DOHH2 (cell line): ENCODE measurements around the gene KRTAP10-3.

Experiments used
- H3F3A ChIP-seq: fragments of 200-600 bp; sonication (generic), shearing (Covaris generic); 2 replicates; pipeline ENCODE4 v1.6.0; 2016; ENCODE audit warnings: antibody characterized with exemption, mild to moderate bottlenecking; ENCODE audit not compliant: control insufficient read depth, insufficient read depth
- H3K27ac ChIP-seq: fragments of 200-600 bp; sonication (generic); 2 replicates; pipeline ENCODE4 v1.5.1; 2014; ENCODE audit warnings: low read depth, mild to moderate bottlenecking, low read length, moderate library complexity
- H3K27me3 ChIP-seq: fragments of 200-600 bp; sonication (generic); 2 replicates; pipeline ENCODE4 v1.6.1; 2014; ENCODE audit warnings: mild to moderate bottlenecking, low read length, mixed read lengths; ENCODE audit not compliant: control insufficient read depth
- H3K36me3 ChIP-seq: fragments of 200-600 bp; sonication (generic); 2 replicates; pipeline ENCODE4 v1.6.1; 2014; ENCODE audit warnings: mild to moderate bottlenecking, low read length, moderate library complexity, mixed read lengths; ENCODE audit not compliant: control insufficient read depth
- H3K4me1 ChIP-seq: fragments of 200-600 bp; sonication (generic); 2 replicates; pipeline ENCODE4 v1.6.1; 2014; ENCODE audit warnings: mild to moderate bottlenecking, low read length, mixed read lengths; ENCODE audit not compliant: control insufficient read depth
- H3K4me2 ChIP-seq: fragments of 200-600 bp; sonication (generic); 2 replicates; pipeline ENCODE4 v1.6.0; 2014; ENCODE audit warnings: mild to moderate bottlenecking, low read length, moderate library complexity
- H3K4me3 ChIP-seq: fragments of 200-600 bp; sonication (generic); 2 replicates; pipeline ENCODE4 v1.5.1; 2014; ENCODE audit warnings: mild to moderate bottlenecking, low read length, mixed read lengths
- H3K79me2 ChIP-seq: fragments of 200-600 bp; sonication (generic); 2 replicates; pipeline ENCODE4 v1.6.1; 2014; ENCODE audit warnings: mild to moderate bottlenecking, low read length, mixed read lengths; ENCODE audit not compliant: control insufficient read depth
- H3K9me2 ChIP-seq: fragments of 200-600 bp; sonication (generic); replicated peaks from 2 replicates; pipeline ENCODE4 v1.6.1; 2014; ENCODE audit warnings: mild to moderate bottlenecking, low read length, mixed read lengths; ENCODE audit not compliant: control insufficient read depth
- H3K9me3 ChIP-seq: fragments of 200-600 bp; sonication (generic); 2 replicates; pipeline ENCODE4 v1.6.1; 2014; ENCODE audit warnings: antibody characterized with exemption, low read length, mixed read lengths; ENCODE audit not compliant: control insufficient read depth, insufficient read depth
- H4K20me1 ChIP-seq: fragments of 200-600 bp; sonication (generic); 2 replicates; pipeline ENCODE4 v1.6.0; 2014; ENCODE audit warnings: low read depth, mild to moderate bottlenecking, antibody characterized with exemption, low read length, moderate library complexity; ENCODE audit not compliant: control insufficient read depth, insufficient read depth
- EZH2phosphoT487 ChIP-seq: fragments of 200-600 bp; sonication (generic); IDR thresholded peaks from 2 replicates; pipeline ENCODE4 v1.6.1; 2017; ENCODE audit warnings: borderline replicate concordance, mild to moderate bottlenecking, antibody characterized with exemption, low read length, moderate library complexity, mixed read lengths
- TF ChIP-seq, protein P1 (sequence below): fragments of 200-600 bp; sonication (generic); IDR thresholded peaks from one replicate; pipeline ENCODE4 v1.5.1; 2014; ENCODE audit warnings: antibody characterized with exemption, mild to moderate bottlenecking, low read depth, low read length; ENCODE audit not compliant: poor library complexity, severe bottlenecking

KRTAP10-3 gene

DNA sequence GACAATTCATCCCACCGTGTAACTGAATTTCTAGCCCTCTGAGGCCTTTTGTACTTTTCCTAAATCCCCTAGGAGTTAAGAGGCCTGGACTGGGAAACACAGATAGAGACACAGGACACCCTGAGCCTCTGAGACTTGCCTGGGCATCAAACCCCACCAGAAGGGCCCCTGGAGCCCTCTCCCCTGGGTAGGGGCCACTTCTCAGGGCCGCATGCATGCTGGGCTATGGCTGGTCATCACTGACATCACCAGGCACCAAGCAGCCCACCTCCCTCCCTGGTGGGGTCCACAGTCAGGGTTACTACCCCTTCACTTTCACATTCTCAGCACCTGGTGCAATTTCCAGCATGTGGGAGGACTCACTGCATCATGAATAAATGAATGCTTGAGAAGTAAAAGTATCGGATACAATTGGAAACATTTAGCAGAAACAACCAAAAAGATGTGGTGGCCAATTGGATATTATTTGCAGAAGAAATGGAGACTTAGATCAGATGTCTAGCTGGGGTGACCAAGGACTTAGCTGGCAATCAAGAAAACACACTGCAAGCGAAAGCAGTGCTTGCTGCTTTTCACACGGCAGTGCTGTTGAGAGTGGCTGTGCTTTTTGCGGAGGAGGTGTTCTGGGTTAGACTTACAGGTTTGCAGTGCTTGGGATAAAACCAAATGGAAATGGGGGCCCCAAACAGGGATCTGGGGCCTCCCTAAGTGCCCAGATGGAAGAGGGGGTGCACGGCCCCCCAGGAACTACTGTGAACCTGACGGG, 40.9 kb upstream of the KRTAP10-3 start:
- H3K79me2 ChIP-seq, result no peaks in the 10 kb centered on the region
- H4K20me1 ChIP-seq, result no peaks in the 10 kb centered on the region
- no peaks in the 10 kb centered on the region for H3K36me3 ChIP-seq
- no peaks in the 10 kb centered on the region for H3K4me1 ChIP-seq
- no peak overlapping the region for H3K4me2 ChIP-seq
- no peak overlapping the region for H3K4me3 ChIP-seq
- H3K9me2 ChIP-seq, result no peaks in the 10 kb centered on the region
- no peaks in the 10 kb centered on the region for H3K9me3 ChIP-seq
- TF ChIP-seq, protein P1, sequence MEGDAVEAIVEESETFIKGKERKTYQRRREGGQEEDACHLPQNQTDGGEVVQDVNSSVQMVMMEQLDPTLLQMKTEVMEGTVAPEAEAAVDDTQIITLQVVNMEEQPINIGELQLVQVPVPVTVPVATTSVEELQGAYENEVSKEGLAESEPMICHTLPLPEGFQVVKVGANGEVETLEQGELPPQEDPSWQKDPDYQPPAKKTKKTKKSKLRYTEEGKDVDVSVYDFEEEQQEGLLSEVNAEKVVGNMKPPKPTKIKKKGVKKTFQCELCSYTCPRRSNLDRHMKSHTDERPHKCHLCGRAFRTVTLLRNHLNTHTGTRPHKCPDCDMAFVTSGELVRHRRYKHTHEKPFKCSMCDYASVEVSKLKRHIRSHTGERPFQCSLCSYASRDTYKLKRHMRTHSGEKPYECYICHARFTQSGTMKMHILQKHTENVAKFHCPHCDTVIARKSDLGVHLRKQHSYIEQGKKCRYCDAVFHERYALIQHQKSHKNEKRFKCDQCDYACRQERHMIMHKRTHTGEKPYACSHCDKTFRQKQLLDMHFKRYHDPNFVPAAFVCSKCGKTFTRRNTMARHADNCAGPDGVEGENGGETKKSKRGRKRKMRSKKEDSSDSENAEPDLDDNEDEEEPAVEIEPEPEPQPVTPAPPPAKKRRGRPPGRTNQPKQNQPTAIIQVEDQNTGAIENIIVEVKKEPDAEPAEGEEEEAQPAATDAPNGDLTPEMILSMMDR, result no peak
- no peak for TF ChIP-seq EZH2phosphoT487
- no peaks in the 10 kb centered on the region for H3F3A ChIP-seq
- H3K27me3 ChIP-seq, result 0 out of 2 replicates have a peak, but pooled peaks cover 3% of the 10 kb centered on the region
- H3K27ac ChIP-seq, result no peak overlapping the region

DNA sequence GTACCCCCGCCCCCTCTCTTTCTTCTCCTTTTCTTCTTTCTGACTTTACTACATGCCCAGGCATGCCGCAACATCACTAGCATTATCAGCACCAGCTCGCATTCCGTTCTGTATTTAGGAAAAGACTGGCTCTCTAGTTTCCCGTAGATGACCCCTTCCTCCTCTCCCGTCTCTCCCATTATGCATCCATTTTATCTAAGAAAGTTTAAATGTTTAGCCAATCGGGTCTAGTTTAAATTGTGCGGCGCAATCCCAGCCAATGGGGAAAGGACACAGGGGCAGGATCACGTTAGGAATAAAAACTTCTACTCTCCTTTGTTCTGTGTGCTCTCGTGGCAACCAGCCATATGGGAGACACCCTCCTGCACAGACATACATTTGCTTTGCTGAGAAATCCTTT, 39.5 kb upstream of the KRTAP10-3 start:
- Histone ChIP-seq H3K9me3 (no peaks in the 10 kb centered on the region), H3K27ac (no peak overlapping the region), H3K4me3 (no peak overlapping the region), H3K36me3 (no peaks in the 10 kb centered on the region), H3K27me3 (0 out of 2 replicates have a peak, but pooled peaks cover 3% of the 10 kb centered on the region), H3K4me1 (no peaks in the 10 kb centered on the region), H3K79me2 (no peaks in the 10 kb centered on the region), H3F3A (no peaks in the 10 kb centered on the region), H3K4me2 (no peak overlapping the region), H4K20me1 (no peaks in the 10 kb centered on the region), H3K9me2 (no peaks in the 10 kb centered on the region)
- TF ChIP-seq EZH2phosphoT487, result no peak
- TF ChIP-seq, protein P1, result no peak

DNA sequence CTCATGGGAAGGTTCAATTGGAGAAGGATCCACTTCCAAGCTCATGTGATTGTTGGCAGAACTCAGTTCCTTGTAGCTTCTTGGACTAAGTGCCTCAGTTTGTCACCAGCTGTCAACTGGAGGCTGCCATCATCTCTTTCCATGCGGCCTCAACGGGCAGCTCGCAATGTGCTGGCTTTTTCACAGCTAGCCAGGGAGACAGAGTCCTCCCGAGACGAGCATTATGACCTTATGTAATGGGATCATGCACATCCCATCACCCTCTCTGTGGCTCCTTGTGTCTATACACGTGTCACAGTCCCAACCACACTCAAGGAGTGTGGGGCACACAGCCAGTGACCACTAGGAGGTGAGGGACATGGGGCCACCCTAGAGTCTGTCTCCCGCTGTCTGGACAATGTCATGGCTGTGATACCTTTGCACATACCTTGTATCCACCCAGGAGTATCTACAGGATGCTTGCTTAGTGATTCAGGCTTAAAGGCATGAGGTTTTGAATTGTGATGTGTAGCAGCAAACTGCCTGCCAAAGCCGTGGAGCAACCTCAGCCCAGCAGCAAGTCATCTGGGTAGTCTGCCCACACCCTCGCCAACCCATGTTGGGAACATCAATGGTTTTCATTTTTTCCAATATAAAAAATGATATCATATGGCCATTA, 37.6 kb upstream of the KRTAP10-3 start:
- 0 out of 2 replicates have a peak, but pooled peaks cover 3% of the 10 kb centered on the region for H3K27me3 ChIP-seq
- H3K4me1 ChIP-seq, result no peaks in the 10 kb centered on the region
- no peaks in the 10 kb centered on the region for H3K36me3 ChIP-seq
- no peaks in the 10 kb centered on the region for H3K9me3 ChIP-seq
- no peaks in the 10 kb centered on the region for H4K20me1 ChIP-seq
- H3K27ac ChIP-seq, result no peak overlapping the region
- no peaks in the 10 kb centered on the region for H3F3A ChIP-seq
- no peak overlapping the region for H3K4me3 ChIP-seq
- H3K4me2 ChIP-seq, result no peak overlapping the region
- TF ChIP-seq, protein P1, result no peak
- TF ChIP-seq EZH2phosphoT487, result no peak
- no peaks in the 10 kb centered on the region for H3K79me2 ChIP-seq
- no peaks in the 10 kb centered on the region for H3K9me2 ChIP-seq
